T-cell (primary cell): ENCODE data around the gene STK11IP. TPM values are rescaled to one million over a fixed set of nuclear protein-coding genes. Genes with fewer than 3 reads are reported as not detected.

Source experiments
- ATAC-seq, 4 experiments: fragments of 200-7000 bp in 3 of 4; fragments of 150-1000 bp in 1 of 4; cut with Tn5 transposase; replicated peaks in 1 of 4; 1 replicate in 3 of 4; 2 replicates in 1 of 4; pipeline ENCODE4 v1.10.0; 2021; ENCODE audit warnings: moderate library complexity in 3 of 4, mild to moderate bottlenecking in 2 of 4, moderate number of reproducible peaks in 1 of 4
- CTCF ChIA-PET, 2 donors: fragments of 300-600 bp; sonication (Branson Sonifier 250); formaldehyde crosslinking; loops; one replicate each; lab custom pipeline; 2022; ENCODE audit warnings: antibody characterized with exemption in 2 of 2; lab: Charles Lee
- POLR2A ChIA-PET, 2 donors: fragments of 300-600 bp; sonication (Branson Sonifier 250); formaldehyde crosslinking; loops; one replicate each; lab custom pipeline; 2022; ENCODE audit warnings: antibody characterized with exemption in 2 of 2; lab: Charles Lee
- DNase-seq, 35 experiments: peaks; one replicate each; pipeline versions ENCODE4 v3.0.0 to v3.0.0-alpha.2; 2013 to 2023
- H3K27ac ChIP-seq: one replicate; pipeline ENCODE4 v1.5.1; 2013; ENCODE audit warnings: low read length
- H3K27me3 ChIP-seq, 2 experiments: replicated peaks in 1 of 2; 1 replicate in 1 of 2; 2 replicates in 1 of 2; pipeline versions ENCODE4 v1.6.1 to v1.7.0; 2013; ENCODE audit warnings: low read length in 1 of 2, mixed read lengths in 1 of 2; ENCODE audit not compliant: control insufficient read depth in 2 of 2, insufficient read depth in 2 of 2; ENCODE audit errors: extremely low read depth in 1 of 2
- H3K36me3 ChIP-seq, 2 donors: 1 replicate in 1 of 2; 2 replicates in 1 of 2; pipeline versions ENCODE4 v1.6.1 to v1.7.0; 2013; ENCODE audit warnings: low read length in 1 of 2; ENCODE audit not compliant: control insufficient read depth in 2 of 2, insufficient read depth in 1 of 2; ENCODE audit errors: extremely low read depth in 1 of 2
- H3K4me1 ChIP-seq, 2 experiments: 1 replicate in 1 of 2; 2 replicates in 1 of 2; pipeline versions ENCODE4 v1.6.1 to v1.7.0; 2013; ENCODE audit warnings: low read length in 2 of 2, mixed read lengths in 1 of 2; ENCODE audit not compliant: insufficient read depth in 2 of 2, control insufficient read depth in 1 of 2; ENCODE audit errors: extremely low read depth in 1 of 2
- H3K4me3 ChIP-seq, 2 donors: 1 replicate in 1 of 2; 2 replicates in 1 of 2; pipeline versions ENCODE4 v1.5.1 to v1.7.0; 2013; ENCODE audit warnings: mild to moderate bottlenecking in 2 of 2, low read length in 1 of 2, moderate library complexity in 1 of 2; ENCODE audit not compliant: control insufficient read depth in 1 of 2; ENCODE audit errors: extremely low read depth in 1 of 2
- H3K9me3 ChIP-seq: 2 replicates; pipeline ENCODE4 v1.7.0; 2013
- H3K27ac Mint-ChIP-seq, 2 donors: one replicate each; pipeline ENCODE4 v1.8.0; 2020 to 2021; ENCODE audit warnings: mild to moderate bottlenecking in 2 of 2, mixed read lengths in 2 of 2
- H3K27me3 Mint-ChIP-seq, 2 donors: one replicate each; pipeline ENCODE4 v1.8.0; 2021 to 2022; ENCODE audit warnings: mixed read lengths in 2 of 2
- H3K36me3 Mint-ChIP-seq: one replicate; pipeline ENCODE4 v1.8.0; 2021; ENCODE audit warnings: mixed read lengths
- H3K4me1 Mint-ChIP-seq, 3 donors: one replicate each; pipeline ENCODE4 v1.8.0; 2020 to 2022; ENCODE audit warnings: mixed read lengths in 3 of 3, mild to moderate bottlenecking in 1 of 3
- H3K4me3 Mint-ChIP-seq, 3 donors: one replicate each; pipeline ENCODE4 v1.8.0; 2020 to 2022; ENCODE audit warnings: mild to moderate bottlenecking in 3 of 3, mixed read lengths in 3 of 3, moderate library complexity in 3 of 3
- H3K9me3 Mint-ChIP-seq, 3 donors: one replicate each; pipeline ENCODE4 v1.8.0; 2020 to 2022; ENCODE audit warnings: mixed read lengths in 3 of 3
- WGBS: methylation state at CpG from one replicate; pipeline ENCODE4 v1.1.5; 2013; ENCODE audit warnings: missing lambda C conversion rate; ENCODE audit not compliant: insufficient coverage; 5-methylcytosine and 5-hydroxymethylcytosine counted together
- total RNA-seq, 35 experiments: library from RNA in 6 of 35; stranded (reverse) in 6 of 35; fragments of 120-200 nt in 1 of 35; gene quantifications; one replicate each; pipeline versions ENCODE4 v1.2.1 to v1.2.4 and lab custom pipeline; 2013 to 2026

The STK11IP gene, protein sequence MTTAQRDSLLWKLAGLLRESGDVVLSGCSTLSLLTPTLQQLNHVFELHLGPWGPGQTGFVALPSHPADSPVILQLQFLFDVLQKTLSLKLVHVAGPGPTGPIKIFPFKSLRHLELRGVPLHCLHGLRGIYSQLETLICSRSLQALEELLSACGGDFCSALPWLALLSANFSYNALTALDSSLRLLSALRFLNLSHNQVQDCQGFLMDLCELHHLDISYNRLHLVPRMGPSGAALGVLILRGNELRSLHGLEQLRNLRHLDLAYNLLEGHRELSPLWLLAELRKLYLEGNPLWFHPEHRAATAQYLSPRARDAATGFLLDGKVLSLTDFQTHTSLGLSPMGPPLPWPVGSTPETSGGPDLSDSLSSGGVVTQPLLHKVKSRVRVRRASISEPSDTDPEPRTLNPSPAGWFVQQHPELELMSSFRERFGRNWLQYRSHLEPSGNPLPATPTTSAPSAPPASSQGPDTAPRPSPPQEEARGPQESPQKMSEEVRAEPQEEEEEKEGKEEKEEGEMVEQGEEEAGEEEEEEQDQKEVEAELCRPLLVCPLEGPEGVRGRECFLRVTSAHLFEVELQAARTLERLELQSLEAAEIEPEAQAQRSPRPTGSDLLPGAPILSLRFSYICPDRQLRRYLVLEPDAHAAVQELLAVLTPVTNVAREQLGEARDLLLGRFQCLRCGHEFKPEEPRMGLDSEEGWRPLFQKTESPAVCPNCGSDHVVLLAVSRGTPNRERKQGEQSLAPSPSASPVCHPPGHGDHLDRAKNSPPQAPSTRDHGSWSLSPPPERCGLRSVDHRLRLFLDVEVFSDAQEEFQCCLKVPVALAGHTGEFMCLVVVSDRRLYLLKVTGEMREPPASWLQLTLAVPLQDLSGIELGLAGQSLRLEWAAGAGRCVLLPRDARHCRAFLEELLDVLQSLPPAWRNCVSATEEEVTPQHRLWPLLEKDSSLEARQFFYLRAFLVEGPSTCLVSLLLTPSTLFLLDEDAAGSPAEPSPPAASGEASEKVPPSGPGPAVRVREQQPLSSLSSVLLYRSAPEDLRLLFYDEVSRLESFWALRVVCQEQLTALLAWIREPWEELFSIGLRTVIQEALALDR
- 10 to 100 TPM; 25.9 to 52.8 (median 49.3) TPM for total RNA-seq
- 18.5 TPM for total RNA-seq (2013)
- 32.0 to 56.8 (median 41.3) reads per million in 29 experiments for total RNA-seq (lab: John Stamatoyannopoulos, UW)

DNA sequence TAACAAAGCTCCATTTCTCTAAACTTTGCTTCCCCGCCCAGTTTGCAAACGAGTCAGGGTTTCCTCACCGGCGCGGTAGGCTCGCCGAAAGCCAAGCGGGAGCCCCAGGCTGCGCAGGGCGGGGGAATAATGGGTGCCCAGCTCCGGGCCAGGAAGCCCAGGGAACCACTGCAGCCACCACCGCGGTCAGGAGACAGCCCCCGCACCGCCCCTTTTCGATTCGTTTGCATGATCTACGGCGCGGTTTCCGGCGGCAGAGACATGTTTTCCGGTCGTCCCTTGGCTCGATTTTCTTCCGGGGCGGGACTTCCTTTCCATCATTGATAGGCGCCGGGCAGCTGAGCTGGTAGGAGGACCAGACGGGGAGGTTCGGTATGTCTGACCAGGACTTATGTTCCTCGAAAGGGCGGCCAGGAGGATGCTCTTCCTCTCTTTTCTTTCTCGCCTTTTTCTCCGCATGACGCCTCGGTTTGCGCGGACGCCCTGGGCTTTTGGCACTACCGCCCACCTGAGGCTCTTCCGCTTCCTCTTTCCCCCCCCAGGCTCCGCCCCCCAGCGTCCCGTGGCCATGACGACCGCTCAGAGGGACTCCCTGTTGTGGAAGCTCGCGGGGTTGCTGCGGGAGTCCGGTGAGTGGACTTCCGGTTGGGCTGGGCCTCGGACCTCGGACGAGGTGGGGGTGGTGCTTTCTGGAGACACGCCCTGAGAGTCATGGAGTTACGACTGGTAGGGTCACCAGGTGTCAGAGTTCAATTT is at the start of gene STK11IP:
Gene STK11IP (plus strand): TSS at position 306 of the 756 bp plus-strand sequence. CDS start 263 bp downstream, at position 569.
- Mint-ChIP-seq H3K9me3 (no peaks in the 10 kb centered on the region), H3K4me1 (peaks cover 18 to 24% (median 22%) of the 10 kb centered on the region in 3 donors), H3K27me3 (peaks cover 6 to 11% of the 10 kb centered on the region in 2 donors), H3K4me3 (peak within 1 kb of the TSS; percentile 93 to 95 (median 93)), H3K27ac (peak within 1 kb of the TSS; percentile 88 to 97), H3K36me3 (peaks cover 17% of the 10 kb centered on the region)
- peaks cover 0 to 6% of the 10 kb centered on the region in 2 experiments for H3K27me3 ChIP-seq
- H3K36me3 ChIP-seq = peaks cover 10 to 17% of the 10 kb centered on the region in 2 donors
- H3K4me1 ChIP-seq = peaks cover 3 to 13% of the 10 kb centered on the region in 2 experiments
- ChIA-PET CTCF (interaction anchor here (0.6 to 1.1 kb wide), 4 partner anchors 45 to 1976 kb away, joined by 3 to 4 read pairs (median 3); no protein-coding TSS in a partner anchor), POLR2A (interaction anchor here in 1 of 2 donors (0.6 to 1.0 kb wide), 2 partner anchors 15 to 212 kb away, joined by 4 read pairs; no protein-coding TSS in a partner anchor)
- peak within 1 kb of the TSS; percentile 65 for H3K27ac ChIP-seq
- DNase-seq (peak; percentile 76 to 95 (median 86)), ATAC-seq (peak; percentile 88 to 92 (median 90))
- under 1% methylated on average over 47 of the region's 57 CpGs for WGBS
- H3K4me3 ChIP-seq = peak within 1 kb of the TSS; percentile 82 to 100
- no peaks in the 10 kb centered on the region for H3K9me3 ChIP-seq

DNA sequence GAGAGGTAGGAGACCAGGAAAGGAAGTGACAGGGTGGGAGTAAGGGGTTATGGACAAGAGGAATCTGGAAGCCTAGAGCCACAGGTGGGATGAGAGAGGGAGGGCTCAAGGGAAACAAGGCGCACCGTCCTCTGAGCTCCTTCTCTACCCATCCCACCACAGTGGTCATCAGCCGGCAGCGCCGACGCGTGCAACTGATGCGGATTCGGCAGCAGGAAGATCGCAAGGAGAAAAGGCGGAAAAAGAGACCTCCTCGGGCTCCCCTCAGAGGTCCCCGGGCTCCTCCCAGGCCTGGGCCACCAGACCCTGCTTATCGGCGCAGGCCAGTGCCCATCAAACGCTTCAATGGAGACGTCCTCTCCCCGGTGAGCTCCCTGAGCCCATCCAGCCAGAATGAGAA is 48.7 kb upstream of the STK11IP start:
- H3K27ac ChIP-seq = no peak overlapping the region
- H3K36me3 ChIP-seq = no peaks in the 10 kb centered on the region
- no peak overlapping the region for H3K4me3 ChIP-seq
- H3K36me3 Mint-ChIP-seq = no peaks in the 10 kb centered on the region
- WGBS = 87% methylated on average over 17 of the region's 18 CpGs
- ATAC-seq = no peak
- peaks cover 0 to 30% of the 10 kb centered on the region in 2 experiments for H3K4me1 ChIP-seq
- H3K27ac Mint-ChIP-seq = no peak overlapping the region
- H3K27me3 ChIP-seq = peaks cover 5 to 54% of the 10 kb centered on the region in 2 experiments
- ChIA-PET CTCF (interaction anchor here (0.7 to 1.3 kb wide), 3 partner anchors 11 to 19 kb away, joined by 3 to 8 read pairs (median 3); no protein-coding TSS in a partner anchor), POLR2A (no interaction called here)
- no peak overlapping the region for H3K4me3 Mint-ChIP-seq
- peaks cover 16 to 22% (median 17%) of the 10 kb centered on the region in 3 donors for H3K4me1 Mint-ChIP-seq
- peaks cover 25 to 36% of the 10 kb centered on the region in 2 donors for H3K27me3 Mint-ChIP-seq
- no peak for DNase-seq
- H3K9me3 Mint-ChIP-seq = no peaks in the 10 kb centered on the region
- H3K9me3 ChIP-seq = no peaks in the 10 kb centered on the region

DNA sequence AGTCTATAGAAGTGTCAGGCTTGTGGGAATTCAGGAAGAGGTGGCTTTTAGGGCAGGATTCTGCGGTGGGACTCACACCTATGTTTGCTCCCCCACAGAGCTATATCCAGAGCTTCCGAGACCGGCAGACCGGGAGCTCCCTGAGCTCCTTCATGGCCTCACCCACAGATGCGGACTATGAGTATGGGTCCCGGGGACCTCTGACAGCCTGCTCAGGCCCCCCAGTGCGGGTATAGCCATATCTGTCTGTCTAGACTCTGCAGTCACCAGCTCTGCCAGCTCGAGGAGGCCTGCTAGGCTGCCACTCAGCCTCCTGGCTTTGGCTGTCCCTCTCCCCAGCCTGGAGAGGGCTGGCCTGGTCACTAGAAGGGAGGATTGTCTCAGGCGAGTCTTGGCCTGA is 48.0 kb upstream of the STK11IP start:
- Mint-ChIP-seq H3K4me3 (no peak overlapping the region), H3K9me3 (no peaks in the 10 kb centered on the region), H3K36me3 (no peaks in the 10 kb centered on the region), H3K4me1 (peaks cover 10 to 16% (median 11%) of the 10 kb centered on the region in 3 donors), H3K27ac (no peak overlapping the region), H3K27me3 (peaks cover 31 to 42% of the 10 kb centered on the region in 2 donors)
- DNase-seq (no peak), ATAC-seq (no peak)
- Histone ChIP-seq H3K27ac (no peak overlapping the region), H3K27me3 (peaks cover 5 to 60% of the 10 kb centered on the region in 2 experiments), H3K4me1 (peaks cover 0 to 24% of the 10 kb centered on the region in 2 experiments), H3K9me3 (no peaks in the 10 kb centered on the region), H3K36me3 (no peaks in the 10 kb centered on the region), H3K4me3 (no peak overlapping the region)
- ChIA-PET CTCF (interaction anchor here in 1 of 2 donors (1.3 kb wide), 1 partner anchor 10 kb away, joined by 8 read pairs; no protein-coding TSS in a partner anchor), POLR2A (interaction anchor here in 1 of 2 donors (0.5 kb wide), 1 partner anchor 120 kb away, joined by 3 read pairs; no protein-coding TSS in a partner anchor)
- 80% methylated on average over 6 of the region's 9 CpGs for WGBS

DNA sequence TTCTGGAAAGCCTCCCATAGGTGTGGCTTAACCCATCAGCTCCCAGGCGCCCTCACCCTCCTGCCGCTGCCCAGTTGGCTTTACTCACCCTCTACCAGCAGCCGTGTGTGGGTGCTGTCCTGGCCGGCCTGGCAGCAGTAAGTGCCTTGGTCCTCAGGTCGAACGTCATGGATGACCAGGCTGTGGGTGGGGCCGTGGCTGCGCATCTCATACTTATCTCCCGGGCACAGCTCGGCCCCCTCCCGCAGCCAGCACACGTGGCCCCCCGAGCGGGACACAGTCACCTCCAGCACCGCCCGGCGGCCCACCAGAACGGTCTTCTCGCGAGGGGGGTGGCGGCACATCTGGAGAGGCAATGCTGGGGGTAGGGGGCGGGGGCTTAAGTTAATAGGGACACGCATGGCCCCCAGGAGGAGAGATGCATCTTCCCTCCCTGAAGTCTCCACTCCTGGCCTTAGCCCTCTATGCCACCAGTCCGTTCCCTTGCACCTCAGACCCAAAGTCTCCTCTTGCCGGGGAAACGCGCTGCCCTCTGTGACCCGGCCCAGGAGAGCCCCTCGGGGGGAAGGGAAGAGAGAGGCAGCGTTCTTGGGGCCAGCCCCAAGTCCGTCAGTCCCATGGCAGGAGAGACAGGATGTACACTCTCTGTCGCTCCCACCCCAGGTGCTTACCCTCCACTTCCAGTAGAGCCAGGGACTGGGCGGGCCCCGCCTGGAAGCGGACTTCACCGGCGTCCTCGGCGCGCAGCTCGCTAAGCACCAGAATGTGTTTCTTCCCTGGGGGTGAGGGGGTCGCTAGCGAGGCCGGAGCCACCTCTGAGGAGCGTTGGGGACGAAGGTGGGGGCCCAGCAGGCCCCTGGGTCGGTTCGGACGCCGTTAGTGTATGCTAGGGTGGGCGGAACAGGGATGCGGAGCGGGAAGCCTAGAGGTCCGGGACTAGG is 45.9 kb upstream of the STK11IP start:
- H3K4me1 ChIP-seq = peaks cover 0 to 23% of the 10 kb centered on the region in 2 experiments
- peak overlapping the region; percentile 66 to 85 (median 67) for H3K4me3 Mint-ChIP-seq
- ATAC-seq (peak; percentile 16 to 41 (median 29)), DNase-seq (peak in 4 of 35 experiments; percentile 4 to 29 (median 21))
- peak overlapping the region; percentile 48 to 67 for H3K4me3 ChIP-seq
- peaks cover 6 to 12% (median 7%) of the 10 kb centered on the region in 3 donors for H3K4me1 Mint-ChIP-seq
- H3K9me3 Mint-ChIP-seq = no peaks in the 10 kb centered on the region
- ChIA-PET POLR2A (no interaction called here), CTCF (interaction anchor here (0.5 to 1.4 kb wide), 9 partner anchors 8 to 109 kb away, joined by 3 to 5 read pairs (median 3); partner anchors contain the start of gene GMPPA (in 1 of the 2))
- H3K27ac Mint-ChIP-seq = no peak overlapping the region
- H3K27me3 ChIP-seq = peaks cover 2 to 76% of the 10 kb centered on the region in 2 experiments
- peaks cover 32 to 55% of the 10 kb centered on the region in 2 donors for H3K27me3 Mint-ChIP-seq
- no peaks in the 10 kb centered on the region for H3K9me3 ChIP-seq
- no peaks in the 10 kb centered on the region for H3K36me3 Mint-ChIP-seq
- WGBS = 6% methylated on average over 34 of the region's 54 CpGs
- no peak overlapping the region for H3K27ac ChIP-seq
- no peaks in the 10 kb centered on the region for H3K36me3 ChIP-seq
